Measurements from ENCODE around the gene ACTG2. TPM values are rescaled to one million over a fixed set of nuclear protein-coding genes. Genes with fewer than 3 reads are reported as not detected.

ACTG2 gene
- total RNA-seq, 1 experiment from 2014 or later = 1.5 TPM

GRCh38 chr2:73917696-73918207 lies 24.9 kb downstream of the ACTG2 start:
- WGBS (ENCODE audit: extremely low coverage, insufficient read length, low lambda C conversion rate) = no CpG with 5 or more reads among the region's 4 CpGs

More at GRCh38 chr2:73917696-73918207, 24.9 kb downstream of the ACTG2 start:
- no peak for DNase-seq
- Histone ChIP-seq H2BK20ac (ENCODE audit: low read depth, low read length, poor library complexity, severe bottlenecking) (no peak overlapping the region), H3K4me2 (ENCODE audit: insufficient read depth, insufficient read length, low read length) (no peak overlapping the region), H3K14ac (ENCODE audit: insufficient read depth, low read length) (no peak overlapping the region), H3K23ac (ENCODE audit: insufficient read length, low read depth, low read length) (no peak overlapping the region), H3K23me2 (ENCODE audit: insufficient read length, low read depth, low read length, poor library complexity, severe bottlenecking) (no peaks in the 10 kb centered on the region), H3K4me1 (ENCODE audit: insufficient read depth, low read length) (no peaks in the 10 kb centered on the region), H3K27me3 (ENCODE audit: insufficient read depth, low read length) (no peaks in the 10 kb centered on the region), H2BK120ac (ENCODE audit: low read depth, low read length, poor library complexity, severe bottlenecking) (no peak overlapping the region), H2BK5ac (ENCODE audit: insufficient read length, low read length) (no peak overlapping the region), H3K56ac (ENCODE audit: insufficient read length, low read depth, low read length) (no peak overlapping the region), H3K4ac (ENCODE audit: low read depth, low read length) (no peak overlapping the region), H3T11ph (ENCODE audit: low read length) (no peak overlapping the region), H3K27ac (ENCODE audit: insufficient read length, low read depth, low read length) (no peak overlapping the region), H2AFZ (ENCODE audit: low read length) (no peak overlapping the region), H3K9ac (ENCODE audit: extremely low read depth, insufficient read length, low read length) (no peak overlapping the region), H3K18ac (ENCODE audit: insufficient read length, low read depth, low read length) (no peak overlapping the region), H3K79me2 (ENCODE audit: insufficient read depth, low read length) (no peaks in the 10 kb centered on the region), H4K8ac (replicated peaks; ENCODE audit: insufficient read length, low read depth, low read length) (no peak overlapping the region), H4K20me1 (ENCODE audit: control insufficient read depth, insufficient read depth, insufficient read length) (no peaks in the 10 kb centered on the region), H2AK5ac (ENCODE audit: insufficient read length, low read length) (no peak overlapping the region), H3K79me1 (ENCODE audit: insufficient read depth, low read depth, low read length, poor library complexity, severe bottlenecking) (no peaks in the 10 kb centered on the region), H4K91ac (ENCODE audit: insufficient read length, low read depth, low read length) (no peak overlapping the region), H4K5ac (ENCODE audit: insufficient read length, low read depth, low read length) (no peak overlapping the region), H2BK12ac (ENCODE audit: insufficient read length, low read depth, low read length) (no peak overlapping the region), H2BK15ac (ENCODE audit: low read depth, low read length) (no peak overlapping the region), H3K9me3 (ENCODE audit: control insufficient read depth, low read depth, low read length) (no peaks in the 10 kb centered on the region)
- Mint-ChIP-seq H3K27ac (no peak overlapping the region), H3K36me3 (ENCODE audit: insufficient read depth in 1 of 3, low read depth in 3 of 3) (no peaks in the 10 kb centered on the region), H3K9me3 (no peaks in the 10 kb centered on the region), H3K4me3 (no peak overlapping the region), H3K27me3 (ENCODE audit: low read depth) (peaks cover 9% of the 10 kb centered on the region), H3K4me1 (peaks cover 10% of the 10 kb centered on the region in 2 experiments)
- no peak for TF ChIP-seq CTCF (conservative IDR thresholded peaks at IDR 0.05)

All from H9 (cell line).